Measurements from ENCODE around the gene MTAP.
"Not testable (repeated sequence)": the region's sequence is repeated elsewhere in the genome, so short reads cannot be mapped to it uniquely, and the experiment has no call there.

MTAP gene

GRCh38 chr9:21904776-21905175, 102.3 kb downstream of the MTAP start:
- in situ Hi-C loops (cut with HindIII; ENCODE audit: low sequenced_read_pairs): no loop called here

- in situ Hi-C loops (cut with HindIII; ENCODE audit: low sequenced_read_pairs): no loop called here
These were observed 103.8 kb downstream of the MTAP start for GRCh38 chr9:21906213-21906612.

DNA sequence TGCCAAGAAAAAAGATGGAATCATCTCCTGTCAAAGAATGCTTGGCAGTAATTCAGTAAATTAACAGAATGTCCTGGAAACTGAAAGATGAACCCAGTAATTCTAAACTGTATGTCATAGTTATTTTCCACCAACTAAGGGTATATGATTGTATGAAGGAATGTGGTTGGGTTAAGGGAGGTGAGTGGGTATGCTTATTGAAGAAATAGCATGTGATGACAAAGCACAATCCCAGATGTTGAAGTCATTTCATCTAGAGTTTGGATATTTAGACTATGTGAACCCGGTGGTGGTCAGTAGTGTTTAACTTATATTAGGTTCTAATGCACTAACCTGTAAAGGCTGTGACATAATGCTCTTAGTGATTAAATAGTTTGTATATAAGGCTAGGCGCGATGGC, 104.4 kb downstream of the MTAP start:
- in situ Hi-C loops (cut with HindIII; ENCODE audit: low sequenced_read_pairs): no loop called here

DNA sequence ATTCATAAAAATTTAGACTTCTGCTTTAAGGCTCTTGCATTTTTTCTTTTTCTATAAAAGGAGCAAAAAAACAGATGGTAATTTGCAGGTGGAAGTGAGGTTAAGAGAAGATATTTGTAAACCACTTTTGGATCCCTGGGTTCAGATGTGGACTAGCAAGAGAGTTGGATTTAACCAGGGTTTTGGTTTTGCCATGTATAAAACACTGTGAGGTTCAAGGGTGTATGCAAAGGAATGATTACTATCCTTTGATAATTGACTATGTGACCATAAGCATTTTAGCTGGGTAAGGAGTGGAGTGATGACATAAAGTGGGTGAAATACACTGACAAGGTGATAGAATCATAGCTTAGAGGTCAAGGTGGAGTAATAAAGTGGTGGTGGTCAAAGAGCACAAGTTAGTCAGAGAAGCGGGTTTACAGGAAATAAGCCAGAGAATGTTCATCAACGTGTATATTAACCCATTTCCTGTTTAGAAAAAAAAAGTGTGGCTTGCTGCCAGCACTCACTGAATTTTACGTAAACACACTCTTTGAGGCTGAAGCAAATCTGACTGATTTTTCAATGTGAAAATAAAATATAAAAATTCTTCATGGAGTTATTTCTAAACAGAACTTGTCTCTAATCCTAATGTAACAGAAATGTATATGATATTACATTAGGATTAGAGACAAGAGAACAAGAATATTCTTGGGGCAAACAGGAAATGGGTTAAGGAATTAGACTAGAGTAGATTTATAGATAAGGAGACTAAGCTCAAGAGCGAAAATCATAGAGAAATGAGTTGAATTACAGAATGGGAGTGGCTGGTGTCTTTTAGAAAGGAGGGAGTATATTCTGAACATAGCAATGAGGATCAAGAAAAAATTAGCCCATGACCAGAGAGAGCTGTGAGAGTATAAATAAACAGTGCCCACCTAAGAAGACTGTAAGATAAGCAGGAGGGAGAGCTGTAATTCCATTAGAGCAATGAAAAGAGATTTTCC, 117.2 kb downstream of the MTAP start:
- in situ Hi-C loops (cut with HindIII; ENCODE audit: low sequenced_read_pairs): no loop called here

DNA sequence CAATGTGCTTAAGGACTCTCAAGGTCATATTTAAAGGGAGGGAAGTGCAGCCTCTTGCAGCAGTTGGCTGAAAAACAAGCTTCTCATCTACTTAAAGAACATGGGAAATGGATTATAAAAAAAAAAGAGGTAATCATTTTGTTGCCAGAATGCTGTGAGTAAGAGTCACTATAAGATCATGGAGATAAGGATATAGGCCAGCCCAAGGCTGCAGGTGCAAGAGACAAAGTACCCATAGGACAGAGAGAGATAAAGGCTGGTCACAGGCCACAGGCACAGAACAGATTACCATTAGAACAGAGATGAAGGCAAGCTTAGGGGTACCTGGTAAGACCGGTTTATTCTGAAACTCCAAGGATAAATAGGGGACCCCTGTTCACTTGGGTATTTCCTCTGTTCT, 121.3 kb downstream of the MTAP start:
- in situ Hi-C loops (cut with HindIII; ENCODE audit: low sequenced_read_pairs): no loop called here

DNA sequence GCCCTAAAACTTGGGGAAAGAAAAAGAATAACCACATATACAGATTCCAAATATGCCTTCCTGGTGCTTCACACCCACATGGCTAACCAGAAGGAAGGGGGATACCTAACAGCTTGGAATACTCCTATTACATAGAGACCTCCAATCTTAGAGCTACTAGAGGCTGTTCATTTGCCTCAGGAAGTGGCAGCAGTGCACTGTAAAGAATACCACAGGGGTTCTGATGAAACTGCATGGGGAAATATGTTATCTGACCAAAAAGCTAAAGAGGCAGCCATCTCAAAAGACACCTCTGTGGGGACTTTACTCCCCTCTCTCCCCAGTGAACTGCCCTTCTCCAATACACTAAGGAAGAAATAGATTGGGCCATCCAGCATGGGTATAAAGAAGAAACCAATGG, 125.3 kb downstream of the MTAP start:
- in situ Hi-C loops (cut with HindIII; ENCODE audit: low sequenced_read_pairs): no loop called here

DNA sequence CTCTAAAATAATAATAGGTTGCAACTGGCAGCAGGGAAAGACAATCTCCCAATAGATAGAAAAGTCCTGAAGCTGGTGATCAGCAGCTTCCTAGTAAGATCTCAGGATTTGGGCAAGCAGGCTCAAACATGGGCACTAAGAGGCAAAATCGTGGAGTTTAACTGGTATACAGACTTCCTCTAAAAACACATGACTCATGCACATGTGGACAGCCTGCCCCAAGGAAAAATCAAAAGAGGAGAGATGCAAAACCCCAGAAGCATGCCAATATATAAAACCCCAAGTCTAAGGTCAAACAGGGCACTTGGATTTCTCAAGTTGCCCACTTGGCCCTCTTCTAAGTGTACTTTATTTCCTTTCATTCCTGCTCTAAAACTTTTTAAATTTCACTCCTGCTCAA, 129.0 kb downstream of the MTAP start:
- in situ Hi-C loops (cut with HindIII; ENCODE audit: low sequenced_read_pairs): no loop called here

DNA sequence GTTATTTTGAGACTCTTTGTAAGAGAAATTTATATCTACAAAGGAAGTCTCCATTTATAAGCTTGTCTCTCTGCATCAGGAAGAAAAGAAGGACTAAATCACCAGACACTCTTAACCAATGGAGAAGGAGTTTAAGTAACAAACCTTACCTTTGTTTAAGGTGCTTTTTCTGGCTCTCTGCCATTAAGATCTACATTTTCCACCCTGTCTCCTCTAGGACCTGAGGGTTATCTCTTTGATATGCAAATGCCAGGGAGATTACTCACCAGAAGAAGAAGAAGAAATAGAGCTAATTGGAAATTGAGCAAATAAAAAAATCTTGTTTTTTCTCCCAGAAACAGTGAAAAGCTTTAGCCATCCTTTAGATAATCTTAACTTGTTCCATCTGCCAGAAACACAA, 130.8 kb downstream of the MTAP start:
- in situ Hi-C loops (cut with HindIII; ENCODE audit: low sequenced_read_pairs): no loop called here

DNA sequence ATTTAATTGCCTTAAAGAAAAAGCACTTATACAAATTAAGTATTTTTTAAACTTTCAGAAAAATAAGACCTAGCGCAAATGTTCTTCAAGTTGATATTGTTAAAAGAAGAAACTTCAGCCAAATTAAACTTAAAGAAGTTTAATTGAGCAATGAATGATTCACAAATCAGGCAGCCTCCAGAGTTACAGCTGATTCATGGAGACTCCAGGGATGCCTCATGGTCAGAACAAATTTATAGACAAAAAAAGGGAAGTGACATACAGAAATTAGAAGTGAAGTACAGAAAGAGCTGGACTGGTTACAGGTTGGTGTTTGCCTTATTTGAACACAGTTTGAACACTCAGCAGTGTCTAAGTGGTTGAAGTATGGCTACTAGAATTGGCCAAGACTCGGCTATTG, 131.4 kb downstream of the MTAP start:
- in situ Hi-C loops (cut with HindIII; ENCODE audit: low sequenced_read_pairs): no loop called here

DNA sequence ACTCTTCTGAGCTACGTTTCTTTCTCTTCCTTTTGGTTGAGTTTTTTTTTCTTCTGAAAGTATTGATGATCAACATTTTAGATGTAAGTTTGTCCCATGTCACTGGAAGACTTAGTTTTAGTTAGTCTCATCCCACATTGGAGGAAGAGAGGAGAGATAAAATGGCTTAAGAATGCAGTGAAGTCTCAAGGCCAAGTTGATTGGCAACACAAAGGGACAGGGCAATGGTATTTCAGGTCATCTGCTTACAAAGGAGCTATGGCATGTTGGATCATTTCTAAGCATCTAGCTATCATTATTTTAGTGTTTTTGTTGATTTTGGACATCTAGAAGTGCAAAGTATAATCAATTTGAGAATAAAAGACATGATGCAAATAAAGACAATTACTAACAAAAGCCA, 133.2 kb downstream of the MTAP start:
- in situ Hi-C loops (cut with HindIII; ENCODE audit: low sequenced_read_pairs): no loop called here

DNA sequence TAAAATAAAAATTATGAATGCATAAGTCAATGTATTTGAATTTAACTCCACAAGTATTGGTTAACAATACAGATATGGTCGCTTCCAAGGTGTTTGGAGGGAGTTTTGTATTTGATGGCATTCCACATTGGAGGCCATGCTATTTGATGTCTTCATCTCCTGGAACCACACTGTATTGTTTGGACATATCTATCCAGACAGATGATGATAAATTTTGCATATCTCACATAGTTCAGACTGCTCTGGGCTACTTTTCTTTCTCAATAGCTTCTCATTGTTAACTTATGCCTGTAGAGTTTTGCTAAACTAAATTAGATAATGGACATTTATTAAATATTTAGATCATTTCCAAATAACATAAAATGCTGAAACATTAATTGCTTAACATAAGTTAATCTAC, 133.7 kb downstream of the MTAP start:
- in situ Hi-C loops (cut with HindIII; ENCODE audit: low sequenced_read_pairs): no loop called here

DNA sequence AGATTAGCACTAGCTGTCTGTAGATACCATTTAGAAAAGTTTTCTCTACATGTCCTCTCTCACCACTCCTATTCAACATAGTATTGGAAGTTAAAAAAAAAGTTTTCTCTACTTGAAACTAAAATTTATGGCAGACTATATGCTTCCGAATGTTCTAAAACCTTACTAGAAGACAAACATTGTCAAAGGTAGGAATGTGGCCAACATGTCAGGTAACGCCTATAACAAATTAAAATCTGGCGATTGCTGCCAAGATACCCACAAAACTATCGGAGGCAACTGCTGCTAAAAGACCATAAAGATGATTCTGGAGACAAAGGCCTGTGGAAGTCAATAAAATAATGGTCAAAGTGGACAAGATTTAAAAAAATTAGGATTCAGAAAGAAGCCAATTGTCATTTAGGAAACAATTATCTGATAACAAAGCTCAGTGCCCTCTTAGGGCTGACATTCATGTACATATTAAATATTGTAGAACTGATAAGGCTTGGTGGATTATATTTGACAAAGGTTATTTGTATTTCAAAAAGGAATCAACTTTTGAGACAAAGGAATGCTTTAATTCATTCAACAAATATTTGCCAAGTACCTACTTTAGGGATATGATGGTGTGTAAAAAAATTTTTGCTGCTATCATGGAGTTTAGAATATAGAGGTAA, 139.0 kb downstream of the MTAP start:
- in situ Hi-C loops (cut with HindIII; ENCODE audit: low sequenced_read_pairs): no loop called here

DNA sequence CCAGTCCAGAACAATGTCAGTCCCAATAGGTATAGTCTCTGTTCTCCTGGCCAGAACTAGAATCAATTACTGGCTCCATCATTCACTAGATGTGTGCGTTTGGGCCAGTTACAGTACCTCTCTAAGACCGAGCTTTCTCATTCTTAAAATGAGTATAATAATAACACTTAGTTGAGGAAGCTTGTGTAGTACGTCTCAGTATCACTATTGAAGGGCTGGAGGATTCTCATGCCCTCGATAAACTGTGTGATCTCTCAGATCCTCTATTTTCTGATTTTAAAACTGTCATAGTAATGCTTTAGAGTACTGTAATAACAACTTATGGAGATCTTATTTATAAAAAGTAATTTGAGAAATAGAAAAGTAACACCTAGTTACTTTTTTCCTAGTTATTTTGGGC, 141.0 kb downstream of the MTAP start:
- in situ Hi-C loops (cut with HindIII; ENCODE audit: low sequenced_read_pairs): no loop called here

DNA sequence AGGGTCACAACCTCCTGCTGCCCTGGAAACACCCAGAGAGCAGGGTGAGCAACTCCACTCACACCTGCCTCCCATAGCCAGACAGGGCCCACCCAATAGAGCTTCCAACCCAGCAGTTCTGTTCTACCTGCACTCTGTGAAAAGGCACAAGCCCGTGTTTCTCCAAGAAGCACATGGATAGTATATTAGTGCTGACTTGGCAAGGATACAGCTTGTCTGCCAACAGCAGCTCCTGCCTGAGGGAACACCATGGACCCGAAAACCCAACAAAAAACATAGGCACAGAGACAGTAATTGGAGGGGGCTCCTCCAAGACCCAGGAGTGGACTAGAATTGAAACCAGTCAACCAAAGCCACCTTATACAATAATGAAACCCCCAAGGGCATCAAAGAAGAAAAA, 143.2 kb downstream of the MTAP start:
- in situ Hi-C loops (cut with HindIII; ENCODE audit: low sequenced_read_pairs): no loop called here

DNA sequence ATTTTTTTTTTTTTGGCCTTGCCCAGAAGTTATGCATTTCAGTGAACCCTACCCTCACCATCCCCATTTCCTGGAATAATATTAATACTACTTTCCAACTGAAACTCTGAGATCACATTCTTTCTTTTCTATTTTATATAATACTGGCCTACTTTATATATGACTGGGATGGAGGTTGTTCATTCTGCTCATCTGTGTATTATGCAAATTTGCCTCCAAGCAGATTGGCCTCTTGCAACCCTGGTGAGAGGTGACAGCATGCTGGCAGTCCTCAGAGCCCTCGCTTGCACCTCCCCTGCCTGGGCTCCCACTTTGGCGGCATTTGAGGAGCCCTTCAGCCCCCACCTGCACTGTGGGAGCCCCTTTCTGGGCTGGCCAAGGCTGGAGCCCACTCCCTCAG, 156.4 kb downstream of the MTAP start:
- in situ Hi-C loops (cut with HindIII; ENCODE audit: low sequenced_read_pairs): no loop called here

GRCh38 chr9:21959268-21959667, 156.8 kb downstream of the MTAP start:
- in situ Hi-C loops (cut with HindIII; ENCODE audit: low sequenced_read_pairs): not testable (repeated sequence)

DNA sequence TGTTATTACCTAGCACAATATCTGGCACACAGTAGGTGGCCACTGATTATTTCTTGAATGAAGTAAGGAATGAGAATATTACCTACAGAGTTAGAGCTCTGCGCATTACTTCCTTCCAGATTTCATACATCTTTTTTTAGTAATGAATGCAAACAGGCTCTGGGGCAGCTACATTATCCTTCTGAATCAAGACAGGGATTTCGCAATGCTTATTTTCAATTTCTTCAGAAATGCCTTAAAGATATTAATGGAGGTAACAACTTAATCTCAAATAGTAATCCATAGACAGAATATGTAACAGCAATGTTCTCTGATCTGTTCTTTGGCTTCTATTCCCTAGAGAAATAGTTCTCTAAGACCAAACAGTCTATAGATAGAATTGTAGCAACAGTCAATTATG, 159.1 kb downstream of the MTAP start:
- in situ Hi-C loops (cut with HindIII; ENCODE audit: low sequenced_read_pairs): no loop called here

- in situ Hi-C loops (cut with HindIII; ENCODE audit: low sequenced_read_pairs): no loop called here
These were observed 162.5 kb downstream of the MTAP start for GRCh38 chr9:21964925-21965385.

- in situ Hi-C loops (cut with HindIII; ENCODE audit: low sequenced_read_pairs): no loop called here
These were observed 163.0 kb downstream of the MTAP start for GRCh38 chr9:21965401-21965951.

DNA sequence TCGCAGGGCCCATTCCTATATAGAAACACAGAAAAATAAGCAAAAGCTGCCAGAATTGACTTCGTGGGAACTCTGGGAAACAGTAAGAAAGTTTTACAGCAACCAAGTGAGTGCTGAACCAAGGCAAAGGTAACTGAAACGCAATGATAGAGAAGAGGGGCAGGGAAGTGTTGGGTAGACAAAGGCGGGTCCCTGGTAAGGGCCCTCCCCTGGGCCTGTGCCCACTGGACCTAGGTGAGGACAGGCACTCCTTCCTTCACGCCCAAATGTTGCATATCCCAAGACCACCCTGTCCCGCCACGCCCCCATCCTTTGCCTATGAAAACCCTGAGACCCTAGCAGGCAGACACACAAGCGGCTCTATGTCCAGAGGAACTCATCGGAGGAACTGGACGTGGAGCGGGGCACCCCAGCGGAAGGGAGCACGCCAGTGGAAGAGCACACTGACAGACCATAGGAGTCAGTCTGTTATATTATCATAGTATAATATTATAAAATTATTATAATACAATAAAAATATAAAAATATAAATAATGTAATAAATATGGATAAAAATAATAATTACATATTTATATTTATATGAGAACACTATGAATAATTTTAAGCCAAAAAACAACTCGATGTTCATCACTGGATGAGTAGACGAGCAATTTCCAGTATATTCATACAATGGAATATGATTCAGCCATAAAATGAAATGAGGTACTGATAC, 163.9 kb downstream of the MTAP start:
- in situ Hi-C loops (cut with HindIII; ENCODE audit: low sequenced_read_pairs): no loop called here

DNA sequence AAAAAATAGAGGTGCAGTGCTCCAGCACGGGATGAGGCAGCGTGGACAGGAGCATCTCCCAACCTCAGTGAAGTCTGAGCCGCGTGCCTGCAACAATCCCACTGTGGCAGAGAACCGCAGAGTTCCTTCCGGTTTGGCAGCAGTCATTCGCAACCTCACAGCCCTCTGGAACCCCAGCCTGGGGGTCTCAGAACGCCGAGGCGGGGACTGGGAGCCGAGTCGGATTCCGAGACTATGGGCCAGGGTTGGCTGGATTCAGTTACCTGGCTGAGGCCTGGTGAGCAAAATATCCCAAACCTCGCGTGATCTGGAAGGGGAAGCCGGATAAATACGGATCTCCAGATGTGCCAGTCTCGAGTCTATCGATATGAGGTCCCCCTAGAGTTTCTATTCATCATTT, 164.7 kb downstream of the MTAP start:
- in situ Hi-C loops (cut with HindIII; ENCODE audit: low sequenced_read_pairs): no loop called here
